NK-92 (cell line): ENCODE measurements around the gene GNA12.

ENCODE experiments used
- DNase-seq: peaks from one replicate; lab custom pipeline; 2025; ENCODE audit not compliant: unreplicated experiment; lab: John Stamatoyannopoulos, UW

Gene GNA12

GRCh38 chr7:2717293-2718261, 126.5 kb downstream of the GNA12 start:
- DNase-seq: no peak

- DNase-seq: no peak
Observed at GRCh38 chr7:2716906-2717292, 127.2 kb downstream of the GNA12 start.

- DNase-seq: no peak
Observed at GRCh38 chr7:2716488-2716887, 127.6 kb downstream of the GNA12 start.

- DNase-seq: no peak
Observed at GRCh38 chr7:2715341-2716231, 128.5 kb downstream of the GNA12 start.

GRCh38 chr7:2714636-2715035, 129.5 kb downstream of the GNA12 start:
- no peak for DNase-seq

- no peak for DNase-seq
Observed at GRCh38 chr7:2713978-2714377, 130.1 kb downstream of the GNA12 start.

- DNase-seq: no peak
Observed at GRCh38 chr7:2713370-2713769, 130.7 kb downstream of the GNA12 start.

- no peak for DNase-seq
Observed at GRCh38 chr7:2711895-2712675, 132.0 kb downstream of the GNA12 start.

GRCh38 chr7:2710901-2711551, 133.1 kb downstream of the GNA12 start:
- no peak for DNase-seq

- no peak for DNase-seq
Observed at GRCh38 chr7:2710286-2710655, 133.8 kb downstream of the GNA12 start.

- no peak for DNase-seq
Observed at GRCh38 chr7:2709553-2710285, 134.4 kb downstream of the GNA12 start.

- no peak for DNase-seq
Observed at GRCh38 chr7:2708547-2709310, 135.4 kb downstream of the GNA12 start.

- DNase-seq: no peak
Observed at GRCh38 chr7:2708041-2708440, 136.1 kb downstream of the GNA12 start.

- DNase-seq: no peak
Observed at GRCh38 chr7:2707481-2707880, 136.6 kb downstream of the GNA12 start.

- no peak for DNase-seq
Observed at GRCh38 chr7:2706685-2707126, 137.4 kb downstream of the GNA12 start.

- DNase-seq: no peak
Observed at GRCh38 chr7:2705371-2706096, 138.6 kb downstream of the GNA12 start.

GRCh38 chr7:2702594-2702957, 141.5 kb downstream of the GNA12 start:
- DNase-seq: no peak

GRCh38 chr7:2701832-2702593, 142.1 kb downstream of the GNA12 start:
- no peak for DNase-seq
